ENCODE results near the gene PDE8A.
"Not testable (repeated sequence)": the region's sequence is repeated elsewhere in the genome, so short reads cannot be mapped to it uniquely, and the experiment has no call there.

PDE8A gene

DNA sequence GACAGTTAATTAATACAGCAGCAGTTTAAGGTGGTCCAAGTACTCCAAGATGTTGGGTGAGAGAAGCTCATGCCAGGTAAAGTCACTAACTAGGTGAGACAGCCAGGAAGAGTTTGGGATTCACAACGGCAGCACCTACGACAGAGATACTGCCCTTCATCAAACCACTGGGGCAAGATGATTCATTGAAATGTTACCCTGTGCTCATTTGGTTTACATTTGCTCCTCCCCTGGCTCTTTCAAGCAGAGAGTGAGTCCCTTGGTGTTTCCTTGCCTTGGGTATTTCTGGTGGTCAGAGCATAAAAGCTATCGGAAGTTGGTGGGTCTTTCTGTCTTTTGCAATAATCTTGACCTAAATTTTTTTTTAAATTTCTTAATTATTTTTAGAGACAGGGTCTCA, 19.9 kb upstream of the PDE8A start:
- no peak for DNase-seq
- no peak for ATAC-seq

DNA sequence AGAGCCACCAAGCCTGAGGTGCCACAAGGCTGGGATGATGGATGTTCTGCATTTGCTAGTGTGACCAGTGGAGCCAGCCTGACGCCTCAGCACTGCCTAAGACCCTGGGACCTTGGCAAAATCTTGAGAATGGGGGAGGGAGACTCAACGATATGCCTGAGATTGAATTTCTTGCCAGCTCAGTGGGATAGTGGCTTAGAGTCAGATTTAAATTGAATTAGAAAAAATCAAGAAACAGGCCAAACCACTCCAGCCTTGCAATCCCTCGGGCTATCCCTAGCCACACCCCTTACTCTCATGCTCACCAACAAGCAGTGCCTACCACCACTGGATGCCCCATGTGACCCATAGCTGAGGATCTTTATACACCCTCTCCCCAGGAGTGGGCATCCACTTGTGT, 18.7 kb upstream of the PDE8A start:
- DNase-seq (no peak), ATAC-seq (no peak)

DNA sequence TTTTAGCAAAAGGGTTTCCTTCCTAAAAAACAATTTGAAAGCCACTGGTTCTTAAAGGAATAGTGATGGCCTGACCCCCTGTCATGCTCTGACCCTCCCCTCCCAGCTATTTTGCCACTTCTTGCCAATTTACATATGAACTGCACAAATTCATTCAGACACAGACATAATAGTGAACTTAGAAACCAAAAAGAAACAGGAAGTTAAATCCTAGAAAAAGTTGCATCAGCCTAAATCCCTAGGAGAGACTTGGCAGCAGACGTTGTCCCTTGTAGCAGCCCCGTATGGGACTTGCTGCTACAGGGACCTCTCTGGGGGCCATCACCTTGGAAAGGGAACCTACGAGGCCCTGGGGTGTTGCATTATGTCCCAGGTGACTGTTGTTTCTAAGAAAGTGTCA, 14.3 kb upstream of the PDE8A start:
- ATAC-seq (no peak), DNase-seq (no peak)

DNA sequence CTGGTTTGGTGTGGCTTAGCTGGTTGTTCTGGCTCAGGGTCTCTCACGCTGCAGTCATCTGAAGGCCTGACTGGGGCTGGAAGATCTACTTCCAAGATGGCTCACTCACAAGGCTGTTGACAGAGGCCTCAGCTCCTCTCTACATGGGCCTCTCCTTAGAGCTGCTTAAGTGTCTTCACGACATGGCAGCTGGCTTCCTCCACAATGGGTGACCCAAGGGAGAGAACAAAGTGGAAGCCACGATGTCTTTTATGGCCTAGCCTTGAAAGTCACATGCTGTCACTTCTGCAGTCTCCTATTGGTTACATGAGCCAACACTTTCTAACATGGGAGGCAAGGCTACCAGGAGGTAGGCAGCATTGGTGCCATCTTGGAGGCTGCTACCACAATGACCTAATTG, 13.4 kb upstream of the PDE8A start:
- no peak for DNase-seq
- no peak for ATAC-seq

DNA sequence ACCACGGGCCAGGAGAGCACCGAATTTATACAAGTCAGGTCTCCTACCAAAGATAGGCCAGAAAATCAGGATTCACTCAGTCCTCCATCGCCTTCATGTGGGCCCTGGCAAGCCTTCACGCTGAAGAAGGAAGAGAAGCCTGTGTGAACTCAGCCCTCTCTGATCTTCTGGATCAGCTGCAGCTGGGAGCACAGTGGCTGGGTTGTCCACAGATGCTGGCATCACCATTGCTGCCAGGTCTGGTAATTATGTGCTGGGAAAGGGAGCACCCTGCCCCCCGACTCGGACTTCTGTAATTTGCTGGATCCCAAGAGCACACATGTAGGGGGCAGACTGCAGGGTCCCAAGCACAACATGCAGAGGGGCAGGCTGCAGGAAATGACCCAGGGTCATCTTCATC, 12.4 kb upstream of the PDE8A start:
- no peak for ATAC-seq

DNA sequence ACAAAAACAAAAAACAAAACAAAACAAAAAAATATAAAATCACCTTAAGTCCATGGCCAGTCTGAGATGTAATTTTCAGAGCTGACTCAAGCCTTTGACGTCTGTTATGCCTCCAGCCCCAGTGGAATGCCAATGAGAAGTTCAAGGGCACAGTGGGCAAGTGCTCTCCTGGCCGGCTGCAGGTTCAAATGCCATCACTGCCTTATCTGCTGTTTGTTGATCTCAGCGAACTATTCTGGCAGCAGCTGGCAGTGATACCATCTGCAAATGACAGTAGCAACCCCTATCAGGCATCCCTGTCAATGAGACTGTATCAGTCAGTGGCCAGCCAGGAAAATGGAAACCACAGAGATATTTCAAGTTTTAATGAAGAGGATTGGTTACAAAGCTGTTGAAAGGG, 10.8 kb upstream of the PDE8A start:
- no peak for ATAC-seq

More for the DNA sequence above, 12.4 kb upstream of the PDE8A start:
- no peak for DNase-seq

DNA sequence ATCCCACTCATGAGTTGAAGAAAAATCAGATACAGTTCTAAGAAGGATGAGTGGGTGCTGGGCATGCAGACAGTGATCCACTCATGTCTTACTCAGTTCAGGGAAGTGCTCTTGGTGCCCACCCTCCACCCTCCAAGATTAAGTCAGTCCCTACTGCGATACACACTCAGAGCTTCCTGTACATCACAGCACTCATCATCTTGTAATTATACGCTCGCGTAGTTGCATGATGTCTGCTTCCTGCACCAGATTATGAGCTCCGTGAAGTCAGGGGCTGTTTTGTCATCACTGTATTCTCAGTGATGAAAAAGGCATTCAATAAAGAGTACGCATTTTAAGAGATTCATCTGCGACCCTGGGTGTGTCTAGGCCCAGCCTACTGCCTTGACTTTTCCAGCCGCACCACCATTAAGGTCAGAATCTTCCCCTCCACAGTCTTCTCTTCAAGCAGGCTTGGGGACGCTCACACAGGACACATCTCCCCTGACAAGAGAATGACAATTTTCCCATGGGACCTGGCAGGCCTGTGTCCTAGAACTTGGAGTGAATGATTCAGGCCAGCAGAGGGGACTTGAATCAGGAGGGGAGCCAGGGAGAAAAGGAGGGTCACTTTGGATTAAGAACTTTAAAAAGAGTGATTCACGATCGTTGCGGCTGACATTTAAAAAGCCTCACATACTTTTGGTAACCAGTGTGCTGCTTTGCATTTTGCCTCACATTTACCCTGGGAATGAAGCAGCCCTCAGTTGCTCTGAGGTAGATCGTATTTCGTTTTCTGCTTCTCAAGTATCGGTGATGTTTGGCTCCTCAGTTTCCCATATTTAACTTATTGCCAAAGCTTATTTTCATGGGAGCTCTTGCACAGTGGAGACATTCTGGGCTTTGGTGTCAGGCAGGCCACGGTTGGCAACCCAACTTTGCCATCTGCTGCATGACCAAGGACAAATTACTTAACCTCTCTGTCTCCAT, 7.9 kb upstream of the PDE8A start:
- DNase-seq: no peak
- no peak for ATAC-seq

More for the DNA sequence above, 10.8 kb upstream of the PDE8A start:
- DNase-seq: no peak

DNA sequence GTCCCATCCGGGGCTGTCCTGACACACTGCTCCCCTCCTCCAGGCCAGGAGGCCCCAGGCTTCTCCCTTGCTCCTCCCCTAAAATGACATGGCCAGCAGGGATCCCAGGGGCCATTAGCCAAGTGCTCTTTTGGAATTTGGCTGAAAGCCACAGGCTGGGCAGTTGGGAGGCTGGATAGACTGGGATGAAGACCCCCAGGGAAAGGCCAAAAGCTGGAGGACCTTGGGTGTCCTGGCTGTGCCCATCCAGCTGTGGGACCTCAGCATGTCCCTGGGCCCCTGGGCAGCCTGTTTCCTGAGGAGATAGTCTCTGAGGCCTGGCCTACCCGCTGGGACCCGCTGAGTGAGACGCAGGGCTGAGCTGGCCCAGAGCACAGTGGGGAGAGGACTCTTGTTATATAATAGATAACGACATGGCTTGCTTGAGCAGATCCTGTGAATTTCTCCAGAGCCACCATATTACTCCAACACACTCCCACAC, 5.7 kb upstream of the PDE8A start:
- ATAC-seq (no peak), DNase-seq (no peak)

DNA sequence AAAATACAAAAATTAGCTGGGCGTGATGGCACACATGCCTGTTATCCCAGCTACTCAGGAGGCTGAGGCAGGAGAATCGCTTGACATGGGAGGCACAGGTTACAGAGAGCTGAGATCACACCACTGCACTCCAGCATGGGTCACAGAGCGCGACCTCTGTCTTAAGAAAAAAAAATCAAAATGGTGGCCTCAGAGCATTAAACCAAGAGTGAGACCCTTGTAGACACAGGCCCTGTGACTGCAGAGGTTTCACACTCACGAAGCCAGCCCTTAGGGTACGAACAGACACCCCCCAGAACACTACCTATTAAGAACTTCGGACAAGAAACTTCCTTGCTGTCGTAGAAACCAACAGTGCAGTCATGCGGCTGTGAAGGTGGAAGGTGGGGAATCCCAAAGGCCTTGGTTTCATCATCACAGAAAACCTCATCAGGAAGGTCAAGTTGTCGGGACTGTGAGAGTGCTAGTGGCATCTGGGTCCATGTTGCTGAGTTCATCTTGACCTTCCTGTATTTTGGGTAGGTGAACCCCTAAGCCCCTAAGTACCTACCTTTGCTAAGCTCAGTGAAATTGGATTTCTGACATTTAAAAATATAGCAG, 4.8 kb upstream of the PDE8A start:
- ATAC-seq (no peak), DNase-seq (no peak)

DNA sequence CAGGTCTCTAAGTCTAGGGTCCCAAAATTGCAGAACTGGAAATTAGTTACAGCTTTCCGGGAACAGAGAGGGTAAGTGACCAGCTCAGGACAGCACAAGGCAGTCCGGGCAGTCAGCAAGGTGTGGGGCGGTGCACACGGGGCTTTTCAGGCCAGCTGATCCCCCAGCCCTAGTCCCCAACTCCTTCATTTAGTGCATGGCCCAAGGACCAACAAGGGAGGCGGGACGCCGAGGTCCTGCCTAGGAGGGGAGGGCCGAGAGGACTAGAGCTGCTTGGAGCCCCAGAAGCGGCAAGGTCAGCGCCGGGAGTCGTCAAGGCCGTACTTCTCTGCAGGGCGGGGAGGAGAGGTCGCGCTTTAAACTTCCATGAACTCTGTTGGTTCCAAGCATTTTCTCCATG, 2.0 kb upstream of the PDE8A start:
- DNase-seq (no peak), ATAC-seq (no peak)

DNA sequence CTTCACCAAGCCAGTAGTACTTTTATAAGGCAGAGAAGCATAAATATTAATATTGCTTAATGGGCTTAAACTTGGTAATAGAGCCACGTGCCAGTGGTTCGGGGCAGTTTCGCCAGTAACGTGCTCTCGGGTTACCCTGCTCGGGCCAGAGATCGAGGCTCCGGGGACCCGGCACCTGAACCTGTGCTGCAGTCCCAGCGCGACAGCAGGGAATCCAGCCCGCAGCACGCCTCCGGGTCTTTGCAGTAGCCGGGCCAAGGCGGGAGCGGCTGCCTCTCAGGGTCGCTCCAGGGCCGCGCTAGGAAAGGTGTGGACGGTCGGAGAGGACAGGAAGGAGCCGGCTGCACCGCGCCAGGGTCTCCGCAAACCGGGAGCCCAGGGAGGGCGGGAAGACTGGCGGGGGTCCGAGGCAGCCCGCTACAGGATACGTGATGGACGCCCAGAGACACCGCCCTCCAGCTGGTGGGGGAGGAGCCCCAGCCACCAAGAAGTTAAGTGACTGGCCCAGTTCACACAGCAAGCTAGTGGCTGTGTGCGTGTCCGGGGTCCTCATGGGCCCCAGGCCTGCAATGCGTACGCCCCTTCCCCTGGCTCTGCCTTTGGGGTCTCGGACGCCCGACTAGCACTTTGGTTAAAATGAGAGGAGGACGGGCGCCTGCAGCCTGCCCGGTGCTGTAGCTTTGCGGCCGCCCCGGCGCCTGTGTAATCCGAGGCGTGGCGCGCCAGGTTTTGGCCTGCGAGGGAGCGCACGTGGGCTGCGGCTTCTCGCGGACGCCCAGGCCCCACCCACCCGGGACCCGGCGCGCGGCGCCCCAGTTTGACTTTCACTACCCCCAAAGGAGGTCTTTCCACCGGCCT, 1.2 kb upstream of the PDE8A start:
- ATAC-seq (peak; percentile 67), DNase-seq (peak; percentile 86)

DNA sequence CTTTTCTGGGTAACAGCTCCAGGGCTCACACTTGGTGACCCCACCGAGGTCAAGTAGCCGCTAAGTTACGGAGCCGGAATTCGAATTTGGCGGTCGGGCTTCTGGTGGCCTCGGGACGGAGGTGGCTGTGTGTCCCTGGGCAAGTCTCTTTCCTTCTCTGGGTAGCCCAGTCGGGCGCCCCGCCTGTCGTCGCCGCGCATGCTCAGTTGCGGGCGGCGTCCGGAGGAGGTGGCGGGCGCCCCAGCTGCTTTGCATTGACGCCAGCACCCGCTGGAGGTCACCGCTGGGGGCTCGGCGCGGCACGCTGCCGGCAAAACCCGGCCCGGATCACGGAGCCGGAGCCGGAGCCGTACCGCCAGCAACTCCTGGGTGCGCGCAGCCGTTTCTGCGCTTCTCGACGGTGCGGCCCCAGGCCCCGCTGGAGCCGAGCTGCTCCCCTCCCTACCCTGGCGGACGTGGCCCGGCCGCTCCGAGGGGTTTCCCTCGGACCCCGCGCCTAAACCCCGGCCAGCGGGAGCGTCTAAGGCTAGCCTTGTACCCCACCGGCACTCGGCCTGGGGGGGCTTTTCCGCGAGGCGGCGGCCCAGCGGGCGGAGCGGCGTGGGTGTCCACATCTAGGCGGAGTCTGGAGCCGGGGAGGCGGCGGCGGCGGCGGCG, 474 bp upstream of the PDE8A start:
- DNase-seq (peak; percentile 98), ATAC-seq (peak; percentile 85)

DNA sequence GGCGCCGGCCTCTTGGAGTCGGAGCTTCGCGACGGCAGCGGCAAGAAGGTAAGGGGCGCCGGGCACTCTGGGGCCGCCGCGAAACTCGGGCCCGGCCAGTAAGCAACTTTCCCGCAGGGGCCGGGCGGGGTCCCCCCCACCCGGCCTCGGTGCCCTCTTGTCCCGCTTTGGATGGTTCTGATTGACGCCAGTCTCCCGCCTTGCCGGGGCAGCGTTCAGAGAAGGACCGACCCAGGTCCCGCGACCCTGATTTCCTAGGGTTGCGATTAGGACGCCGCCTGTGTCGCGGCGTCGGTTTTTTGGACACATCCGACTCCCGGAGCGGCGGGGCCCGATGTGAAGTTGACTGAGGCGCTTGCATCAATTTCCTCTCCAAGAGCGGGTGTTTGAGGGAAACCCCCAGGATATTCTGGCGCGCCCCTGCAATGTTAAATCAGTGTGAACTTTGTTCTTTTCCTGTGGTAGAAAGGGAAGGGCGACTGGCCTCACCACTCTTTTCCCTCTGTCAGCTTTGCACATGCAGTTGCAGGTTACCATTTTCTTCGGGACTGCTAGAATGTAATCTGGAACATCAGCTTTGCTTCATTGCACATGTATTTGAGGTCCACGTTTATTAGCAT, 755 bp downstream of the PDE8A start:
- DNase-seq (peak; percentile 73), ATAC-seq (no peak)

DNA sequence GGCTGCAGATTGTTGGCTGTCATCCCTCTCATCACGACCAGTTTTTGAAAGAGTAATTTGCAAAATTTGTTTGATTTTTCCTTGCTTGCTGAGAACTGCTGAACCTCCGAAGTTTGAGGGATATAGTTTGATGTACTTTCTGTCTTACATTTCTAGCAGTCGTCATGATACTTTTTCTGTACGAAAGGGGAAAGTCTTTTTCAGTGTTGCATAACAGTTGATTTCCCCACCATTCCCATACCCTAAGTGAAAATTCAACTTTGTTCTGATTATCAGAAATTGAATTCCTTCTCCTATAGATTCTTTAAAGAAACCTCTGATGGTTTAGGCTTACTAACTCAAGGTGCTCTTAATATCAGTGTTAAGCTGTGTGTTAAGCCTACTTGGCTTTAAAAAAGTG, 1.6 kb downstream of the PDE8A start:
- ATAC-seq (no peak), DNase-seq (no peak)

DNA sequence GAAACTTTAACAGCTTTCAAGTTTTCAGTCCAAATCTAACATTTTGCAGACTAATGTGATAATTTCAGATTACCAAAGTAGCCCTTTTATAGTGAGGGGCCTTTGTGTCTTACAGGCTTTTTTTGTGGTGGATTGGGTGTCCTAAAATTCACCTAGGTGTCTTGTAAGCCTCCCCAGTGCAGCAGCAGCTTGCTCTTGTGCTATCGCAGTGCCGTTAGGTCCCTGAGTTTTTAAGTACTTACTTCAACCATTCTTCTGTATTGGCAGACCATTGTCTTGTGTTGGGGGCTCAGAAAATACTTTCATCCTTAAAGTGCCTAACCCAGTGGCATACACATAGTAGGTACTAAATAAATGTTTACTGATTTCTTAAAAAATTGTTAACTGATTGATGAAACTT, 2.1 kb downstream of the PDE8A start:
- DNase-seq (no peak), ATAC-seq (no peak)

DNA sequence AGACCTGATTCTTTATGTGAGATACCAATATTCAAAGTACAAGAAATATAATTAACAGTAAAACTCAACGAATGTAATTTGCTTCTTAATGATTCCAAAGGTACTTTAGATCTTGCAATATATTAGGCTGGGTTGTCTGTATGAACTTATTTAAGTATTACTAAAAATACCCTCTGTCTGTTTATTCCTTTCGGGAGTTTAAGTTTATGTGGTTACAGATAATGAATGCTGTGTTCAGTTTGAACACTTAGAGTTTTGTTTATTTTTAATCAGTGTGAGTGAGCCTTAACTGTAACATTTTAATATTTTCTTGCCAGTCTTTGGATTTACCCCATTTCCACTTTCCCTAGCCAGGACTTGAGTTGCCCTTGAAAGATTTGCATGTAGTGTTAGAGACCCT, 3.5 kb downstream of the PDE8A start:
- DNase-seq: no peak
- no peak for ATAC-seq

DNA sequence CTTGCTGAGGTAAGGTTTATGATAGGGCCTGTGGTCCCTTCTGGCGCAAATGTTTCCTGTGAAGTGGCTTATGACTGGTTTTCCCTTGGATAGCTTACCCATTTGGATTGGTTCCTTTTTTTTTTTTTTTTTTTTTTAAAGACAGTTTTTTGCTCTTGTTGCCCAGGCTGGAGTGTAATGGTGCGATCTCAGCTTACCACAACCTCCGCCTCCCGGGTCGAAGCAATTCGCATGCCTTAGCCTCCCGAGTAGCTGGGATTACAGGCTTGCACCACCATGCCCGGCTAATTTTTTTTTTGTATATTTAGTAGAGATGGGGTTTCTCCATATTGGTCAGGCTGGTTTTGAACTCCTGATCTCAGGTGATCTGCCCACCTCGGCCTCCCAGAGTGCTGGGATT, 5.7 kb downstream of the PDE8A start:
- DNase-seq, ATAC-seq: not testable (repeated sequence)

DNA sequence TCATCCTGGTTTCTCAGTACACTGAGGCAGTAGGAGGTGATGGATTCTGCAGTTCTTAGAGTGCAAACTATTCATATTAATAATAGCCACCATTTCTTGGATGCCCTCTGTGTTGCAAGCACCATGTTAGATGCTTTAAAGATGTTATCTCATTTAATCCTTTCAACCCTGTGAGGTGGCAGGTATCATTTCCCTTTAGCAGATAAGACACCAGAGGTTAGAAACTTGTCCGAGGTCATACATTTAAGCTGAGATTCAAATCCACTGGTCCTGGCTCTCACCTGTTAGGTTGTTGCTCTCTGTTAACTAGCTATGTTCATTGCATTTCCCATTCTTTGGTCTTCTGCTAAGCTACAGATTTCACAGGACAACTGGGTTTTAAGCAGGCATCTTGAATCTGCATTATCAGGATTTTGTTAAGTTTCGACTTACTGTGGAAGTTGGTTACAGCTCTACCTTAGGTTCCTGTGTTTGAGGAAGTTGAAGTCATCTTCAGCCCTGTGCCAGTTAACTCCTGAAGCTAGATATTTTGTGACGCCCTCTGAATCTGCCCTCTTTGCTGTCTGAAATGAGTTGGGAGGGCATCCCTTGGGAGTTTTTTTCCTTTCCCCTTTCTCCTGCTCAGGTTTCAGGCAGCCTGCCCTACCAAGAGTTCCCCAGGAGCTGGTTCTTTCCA, 6.4 kb downstream of the PDE8A start:
- DNase-seq: no peak
- no peak for ATAC-seq

DNA sequence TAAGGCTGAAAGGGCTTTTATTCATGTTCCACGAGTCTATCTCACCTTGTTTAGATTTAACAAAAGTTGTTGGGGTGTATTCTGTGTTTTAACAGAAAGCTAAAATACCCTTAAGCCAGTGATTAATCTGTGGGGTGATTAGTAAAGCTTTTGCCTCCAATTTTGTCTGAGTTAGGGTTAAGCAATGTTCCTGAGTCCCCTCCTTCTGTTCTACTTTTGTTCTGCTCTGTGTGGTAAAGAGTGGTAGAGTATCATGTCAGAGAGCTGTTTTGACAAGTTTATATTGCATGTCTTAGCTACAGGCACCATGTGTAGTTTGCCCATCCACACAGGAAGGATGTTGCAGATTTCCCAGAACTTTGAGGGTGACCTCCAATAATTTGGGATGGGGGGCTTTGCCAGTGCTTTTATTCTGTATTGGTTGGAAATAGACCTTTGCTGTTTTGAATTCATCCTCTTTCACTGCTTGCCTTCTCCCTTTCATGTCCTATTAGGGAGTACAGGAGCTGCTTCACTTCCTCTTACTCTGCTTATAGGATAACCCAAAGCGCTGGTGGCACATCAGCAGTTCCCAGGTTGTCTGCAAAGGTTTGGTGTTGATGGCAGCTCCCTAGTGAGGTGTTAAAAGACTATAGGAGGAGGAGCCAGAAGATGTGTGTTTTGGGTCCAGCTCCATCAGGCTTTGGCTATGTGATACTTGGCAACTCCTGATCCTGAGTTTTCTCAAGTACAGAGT, 7.4 kb downstream of the PDE8A start:
- ATAC-seq (no peak), DNase-seq (no peak)

DNA sequence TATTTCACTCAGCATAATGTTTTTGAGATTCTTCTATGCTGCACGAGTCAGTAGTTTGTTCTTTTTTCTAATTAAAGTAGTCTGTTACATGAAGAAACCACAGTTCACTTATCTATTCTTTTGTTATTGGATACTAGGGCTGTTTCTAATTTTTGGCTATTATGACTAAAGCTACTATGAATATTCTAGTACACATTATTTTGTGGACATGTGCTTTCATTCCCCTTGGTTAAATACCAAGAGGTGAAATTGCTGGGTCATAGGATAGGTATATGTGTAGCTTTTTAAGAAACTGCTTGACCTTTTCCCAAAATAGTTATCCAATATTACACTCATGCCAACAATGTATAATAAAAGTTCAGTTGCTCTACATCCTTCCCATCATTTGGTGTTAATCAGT, 8.9 kb downstream of the PDE8A start:
- DNase-seq (no peak), ATAC-seq (no peak)
